ENCODE results near the gene NCKAP5. TPM values are rescaled to one million over a fixed set of nuclear protein-coding genes. Genes with fewer than 3 reads are reported as not detected.

NCKAP5 gene
- total RNA-seq, 4 donors from 2014 or later: 0.55 to 6.6 (median 3.3) TPM; not detected in 1

GRCh38 chr2:132678483-132678882, 889.8 kb downstream of the NCKAP5 start:
- Histone ChIP-seq H3K9me3 (no peaks in the 10 kb centered on the region), H3K4me1 (no peaks in the 10 kb centered on the region), H3K27me3 (no peaks in the 10 kb centered on the region), H3K4me3 (no peak overlapping the region), H3K27ac (no peak overlapping the region), H3K36me3 (no peaks in the 10 kb centered on the region)
- intact Hi-C loops (cut with DNase I; ENCODE audit: low total_unique reads): no loop called here
- no peak for DNase-seq
- no peak for TF ChIP-seq POLR2A (IDR thresholded peaks at IDR 0.05)
- TF ChIP-seq CTCF (IDR thresholded peaks at IDR 0.05): no peak

- H3K9me3 ChIP-seq: no peaks in the 10 kb centered on the region
- H3K36me3 ChIP-seq: no peaks in the 10 kb centered on the region
- no peak overlapping the region for H3K27ac ChIP-seq
- H3K4me3 ChIP-seq: no peak overlapping the region
- no peaks in the 10 kb centered on the region for H3K27me3 ChIP-seq
- intact Hi-C loops (cut with DNase I; ENCODE audit: low total_unique reads): no loop called here
- no peak for DNase-seq
- H3K4me1 ChIP-seq: no peaks in the 10 kb centered on the region
- TF ChIP-seq POLR2A (IDR thresholded peaks at IDR 0.05): no peak
- TF ChIP-seq CTCF (IDR thresholded peaks at IDR 0.05): no peak
These were observed 890.6 kb downstream of the NCKAP5 start for GRCh38 chr2:132677661-132678060.

- intact Hi-C loops (cut with DNase I; ENCODE audit: low total_unique reads): no loop called here
- Histone ChIP-seq H3K4me1 (no peaks in the 10 kb centered on the region), H3K4me3 (no peak overlapping the region), H3K27ac (no peak overlapping the region), H3K27me3 (peaks cover 0 to 2% of the 10 kb centered on the region in 2 donors), H3K36me3 (no peaks in the 10 kb centered on the region), H3K9me3 (no peaks in the 10 kb centered on the region)
- no peak for DNase-seq
- TF ChIP-seq CTCF (IDR thresholded peaks at IDR 0.05) (no peak), POLR2A (IDR thresholded peaks at IDR 0.05) (no peak)
These were observed 891.3 kb downstream of the NCKAP5 start for GRCh38 chr2:132676999-132677398.

GRCh38 chr2:132671151-132671835, 897.0 kb downstream of the NCKAP5 start:
- no peak for TF ChIP-seq CTCF (IDR thresholded peaks at IDR 0.05)
- no peak for TF ChIP-seq POLR2A (IDR thresholded peaks at IDR 0.05)
- Histone ChIP-seq H3K9me3 (no peaks in the 10 kb centered on the region), H3K4me1 (peaks cover 0 to 28% of the 10 kb centered on the region in 2 donors), H3K27me3 (peaks cover 10 to 15% of the 10 kb centered on the region in 2 donors), H3K27ac (no peak overlapping the region), H3K36me3 (no peaks in the 10 kb centered on the region), H3K4me3 (peak overlapping the region in 1 of 2 donors; percentile 23)
- DNase-seq: no peak
- intact Hi-C loops (cut with DNase I; ENCODE audit: low total_unique reads): no loop called here

GRCh38 chr2:132670496-132671150, 897.6 kb downstream of the NCKAP5 start:
- intact Hi-C loops (cut with DNase I; ENCODE audit: low total_unique reads): no loop called here
- Histone ChIP-seq H3K27ac (no peak overlapping the region), H3K4me1 (peaks cover 0 to 28% of the 10 kb centered on the region in 2 donors), H3K36me3 (no peaks in the 10 kb centered on the region), H3K9me3 (no peaks in the 10 kb centered on the region), H3K27me3 (peaks cover 10 to 15% of the 10 kb centered on the region in 2 donors), H3K4me3 (peak overlapping the region; percentile 23)
- no peak for TF ChIP-seq POLR2A (IDR thresholded peaks at IDR 0.05)
- TF ChIP-seq CTCF (IDR thresholded peaks at IDR 0.05): no peak
- DNase-seq: no peak
